GM12801 (cell line): ENCODE data around the gene HLA-A.

Experiments used
- CTCF ChIP-seq: IDR thresholded peaks from one replicate; pipeline ENCODE4 v1.5.1; 2011; ENCODE audit warnings: control low read depth; ENCODE audit not compliant: insufficient read length; ENCODE audit errors: extremely low read depth

HLA-A gene

GRCh38 chr6:29942275-29943052 is at the start of gene HLA-A:
TSS of gene HLA-A (plus strand) at chr6:29942532. CDS start at chr6:29942554, 22 bp downstream.
- TF ChIP-seq CTCF: no peak

DNA sequence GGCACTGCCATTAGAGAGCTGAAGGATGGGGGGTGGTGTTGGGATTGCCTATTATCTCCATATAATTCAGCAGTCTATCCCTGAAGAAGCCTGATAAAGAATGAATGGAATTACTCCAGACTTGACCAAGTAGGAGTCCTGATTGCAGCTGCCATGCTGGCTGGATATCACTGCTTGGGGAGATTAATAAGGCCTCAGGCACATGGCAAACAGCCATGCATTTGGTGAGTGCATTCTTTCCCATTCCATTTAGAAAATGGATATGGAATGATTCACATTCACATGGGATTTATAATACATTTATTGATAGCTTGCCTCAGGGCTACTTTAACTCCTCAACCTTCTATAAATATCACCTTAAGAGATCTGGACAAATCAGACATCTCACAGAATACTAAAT is 49.6 kb upstream of the HLA-A start:
- TF ChIP-seq CTCF: no peak

GRCh38 chr6:29899281-29899680 is 43.1 kb upstream of the HLA-A start:
- TF ChIP-seq CTCF: no peak

DNA sequence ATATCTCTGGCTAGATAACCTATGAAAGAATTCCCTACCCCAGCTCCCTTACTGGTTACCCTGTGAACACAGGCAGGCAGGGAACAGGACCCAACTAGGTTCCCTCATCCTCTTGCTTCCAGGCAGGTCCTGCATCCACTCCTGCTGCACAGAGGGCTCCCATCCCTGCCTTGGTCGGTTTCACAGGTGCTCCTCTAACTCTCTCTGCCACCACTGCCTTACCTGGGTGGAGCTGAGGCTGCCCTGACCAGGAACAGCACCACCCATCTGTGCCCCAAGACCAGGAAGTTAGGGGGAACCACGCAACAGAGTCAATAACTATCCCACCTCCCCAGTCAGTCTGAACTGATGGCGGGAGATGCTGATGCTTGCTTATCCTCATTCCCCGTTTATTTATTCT is 37.0 kb upstream of the HLA-A start:
- TF ChIP-seq CTCF: no peak

GRCh38 chr6:29907637-29908340 is 34.5 kb upstream of the HLA-A start:
- no peak for TF ChIP-seq CTCF

- TF ChIP-seq CTCF: no peak
Measured at GRCh38 chr6:29908341-29908662, 34.0 kb upstream of the HLA-A start.

GRCh38 chr6:29908710-29909109 is 33.6 kb upstream of the HLA-A start:
- no peak for TF ChIP-seq CTCF
